M059J (cell line): Measurements from ENCODE around the gene ZCCHC3. TPM values are rescaled to one million over a fixed set of nuclear protein-coding genes. Genes with fewer than 3 reads are reported as not detected.
"Not testable (repeated sequence)": the region's sequence is repeated elsewhere in the genome, so short reads cannot be mapped to it uniquely, and the experiment has no call there.

ENCODE experiments used
- DNase-seq: peaks from one replicate; pipeline ENCODE4 v3.0.0-alpha.2; 2012; ENCODE audit warnings: low read depth
- total RNA-seq: library from RNA; depleted of rRNA; stranded (reverse); fragments of >200 nt; shearing (Covaris generic); gene quantifications from 2 replicates; pipeline ENCODE4 v1.2.3, GENCODE V29; 2014

Gene ZCCHC3
- total RNA-seq, 1 experiment from 2014 or later, result 16.9 TPM

GRCh38 chr20:311609-312008 lies 14.2 kb downstream of the ZCCHC3 start:
- no peak for DNase-seq

GRCh38 chr20:312067-312466 lies 14.7 kb downstream of the ZCCHC3 start:
- DNase-seq, result no peak

- DNase-seq, result no peak
Observed at GRCh38 chr20:312866-313265, 15.5 kb downstream of the ZCCHC3 start.

- no peak for DNase-seq
Observed at GRCh38 chr20:313402-313801, 16.0 kb downstream of the ZCCHC3 start.

GRCh38 chr20:313948-314347 lies 16.6 kb downstream of the ZCCHC3 start:
- peak; percentile 94 for DNase-seq

GRCh38 chr20:316316-317068 lies 19.1 kb downstream of the ZCCHC3 start:
- DNase-seq, result peak; percentile 54

GRCh38 chr20:324177-325044 lies 27.0 kb downstream of the ZCCHC3 start:
- peak; percentile 94 for DNase-seq

GRCh38 chr20:325045-325888 lies 27.9 kb downstream of the ZCCHC3 start, which contains the start of gene SOX12:
Gene SOX12 (plus strand): TSS chr20:325552. CDS start chr20:325925, 373 bp downstream.
- peak; percentile 96 for DNase-seq

GRCh38 chr20:325889-326644 lies 28.7 kb downstream of the ZCCHC3 start:
- peak; percentile 73 for DNase-seq

GRCh38 chr20:326645-327185 lies 29.3 kb downstream of the ZCCHC3 start:
- peak; percentile 73 for DNase-seq

- DNase-seq, result peak; percentile 95
Observed at GRCh38 chr20:327186-328026, 30.0 kb downstream of the ZCCHC3 start.

- DNase-seq, result no peak
Observed at GRCh38 chr20:328027-328974, 30.9 kb downstream of the ZCCHC3 start.

GRCh38 chr20:328975-329695 lies 31.8 kb downstream of the ZCCHC3 start:
- no peak for DNase-seq

GRCh38 chr20:329851-330232 lies 32.5 kb downstream of the ZCCHC3 start:
- no peak for DNase-seq

GRCh38 chr20:330233-331149 lies 33.1 kb downstream of the ZCCHC3 start:
- peak; percentile 81 for DNase-seq

GRCh38 chr20:334578-334977 lies 37.2 kb downstream of the ZCCHC3 start:
- no peak for DNase-seq

GRCh38 chr20:336040-336439 lies 38.7 kb downstream of the ZCCHC3 start:
- DNase-seq, result not testable (repeated sequence)
